Testis (tissue), 2 donors: ENCODE data around the gene PXDN.

Experiments used
- POLR2A ChIP-seq: fragments of 450-650 bp; IDR thresholded peaks from one replicate; pipeline ENCODE4 v1.6.1; 2017; ENCODE audit warnings: antibody characterized with exemption, mild to moderate bottlenecking, moderate library complexity
- TF ChIP-seq, protein P1 (sequence below), 3 experiments: fragments of 450-650 bp in 2 of 3; fragments of 200-600 bp in 1 of 3; sonication (generic) in 1 of 3; IDR thresholded peaks; one replicate each; pipeline ENCODE4 v1.5.1; 2016 to 2019; ENCODE audit warnings: antibody characterized with exemption in 3 of 3, mild to moderate bottlenecking in 2 of 3, moderate library complexity in 1 of 3

DNA sequence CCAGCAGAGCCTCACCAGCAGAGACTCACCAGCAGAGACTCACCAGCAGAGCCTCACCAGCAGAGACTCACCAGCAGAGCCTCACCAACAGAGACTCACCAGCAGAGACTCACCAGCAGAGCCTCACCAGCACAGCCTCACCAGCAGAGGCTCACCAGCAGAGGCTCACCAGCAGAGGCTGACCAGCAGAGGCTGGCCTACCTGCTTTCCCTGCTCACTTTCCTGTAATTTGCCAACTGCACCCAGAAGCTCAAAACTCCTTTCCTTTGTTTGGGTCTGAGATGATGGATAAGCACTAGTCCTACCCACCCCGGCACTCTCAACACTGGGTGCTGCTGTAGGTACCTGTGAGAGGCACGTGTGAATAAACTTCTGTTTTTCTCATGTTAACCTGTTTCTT is 36.4 kb upstream of the PXDN start:
- TF ChIP-seq, protein P1, sequence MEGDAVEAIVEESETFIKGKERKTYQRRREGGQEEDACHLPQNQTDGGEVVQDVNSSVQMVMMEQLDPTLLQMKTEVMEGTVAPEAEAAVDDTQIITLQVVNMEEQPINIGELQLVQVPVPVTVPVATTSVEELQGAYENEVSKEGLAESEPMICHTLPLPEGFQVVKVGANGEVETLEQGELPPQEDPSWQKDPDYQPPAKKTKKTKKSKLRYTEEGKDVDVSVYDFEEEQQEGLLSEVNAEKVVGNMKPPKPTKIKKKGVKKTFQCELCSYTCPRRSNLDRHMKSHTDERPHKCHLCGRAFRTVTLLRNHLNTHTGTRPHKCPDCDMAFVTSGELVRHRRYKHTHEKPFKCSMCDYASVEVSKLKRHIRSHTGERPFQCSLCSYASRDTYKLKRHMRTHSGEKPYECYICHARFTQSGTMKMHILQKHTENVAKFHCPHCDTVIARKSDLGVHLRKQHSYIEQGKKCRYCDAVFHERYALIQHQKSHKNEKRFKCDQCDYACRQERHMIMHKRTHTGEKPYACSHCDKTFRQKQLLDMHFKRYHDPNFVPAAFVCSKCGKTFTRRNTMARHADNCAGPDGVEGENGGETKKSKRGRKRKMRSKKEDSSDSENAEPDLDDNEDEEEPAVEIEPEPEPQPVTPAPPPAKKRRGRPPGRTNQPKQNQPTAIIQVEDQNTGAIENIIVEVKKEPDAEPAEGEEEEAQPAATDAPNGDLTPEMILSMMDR (IDR thresholded peaks at IDR 0.05), result no peak
- TF ChIP-seq POLR2A, result no peak
